Sigmoid colon (tissue), 7 donors: ENCODE results near the gene GPR75. TPM values are rescaled to one million over a fixed set of nuclear protein-coding genes. Genes with fewer than 3 reads are reported as not detected.

Experiments
- DNase-seq: peaks from one replicate; pipeline ENCODE4 v3.0.0-alpha.2; 2019
- H3K27ac ChIP-seq, 4 donors: fragments of 200-600 bp; sonication (generic); one replicate each; pipeline ENCODE4 v1.5.1; 2016 to 2019; ENCODE audit warnings: mild to moderate bottlenecking in 1 of 4
- H3K27me3 ChIP-seq, 3 donors: fragments of 200-600 bp; sonication (generic); one replicate each; pipeline ENCODE4 v1.5.1; 2019; ENCODE audit warnings: mild to moderate bottlenecking in 1 of 3
- H3K36me3 ChIP-seq, 4 donors: fragments of 200-600 bp; sonication (generic); one replicate each; pipeline ENCODE4 v1.5.1; 2016 to 2019
- H3K4me1 ChIP-seq, 4 donors: fragments of 200-600 bp; sonication (generic); one replicate each; pipeline ENCODE4 v1.5.1; 2017 to 2019
- H3K4me3 ChIP-seq, 4 donors: fragments of 200-600 bp; sonication (generic); one replicate each; pipeline ENCODE4 v1.5.1; 2017 to 2019; ENCODE audit warnings: mild to moderate bottlenecking in 2 of 4, moderate library complexity in 1 of 4
- H3K9me3 ChIP-seq, 4 donors: fragments of 200-600 bp in 3 of 4; sonication (generic) in 3 of 4; one replicate each; pipeline versions ENCODE4 v1.5.1 to v1.6.1; 2013 to 2019
- EP300 ChIP-seq, 4 donors: sonication (generic); formaldehyde crosslinking; IDR thresholded peaks; one replicate each; pipeline ENCODE4 v1.6.1; 2017; ENCODE audit warnings: antibody characterized with exemption in 4 of 4
- POLR2A ChIP-seq, 2 donors: fragments of 450-650 bp; IDR thresholded peaks; one replicate each; pipeline ENCODE4 v1.6.1; 2016; ENCODE audit warnings: antibody characterized with exemption in 2 of 2, mild to moderate bottlenecking in 2 of 2, moderate library complexity in 2 of 2
- POLR2AphosphoS5 ChIP-seq, 4 donors: sonication (generic); formaldehyde crosslinking; IDR thresholded peaks; one replicate each; pipeline ENCODE4 v1.6.1; 2017; ENCODE audit warnings: antibody characterized with exemption in 4 of 4
- WGBS, 2 donors: extraction: QIAGEN DNeasy Blood & Tissue Kit; methylation state at CpG; one replicate each; pipeline ENCODE4 v1.1.7; 2013; 5-methylcytosine and 5-hydroxymethylcytosine counted together
- intact Hi-C: fragments of 100-400 bp; cut with DNase I; formaldehyde crosslinking; loops from one replicate; pipeline ENCODE4 v1.15.1; 2023
- polyA plus RNA-seq, 3 donors: library from polyadenylated mRNA; stranded (reverse); fragments of 200-250 nt; gene quantifications; one replicate each; pipeline ENCODE4 v1.2.3, GENCODE V29; 2013
- total RNA-seq, 4 donors: library from RNA; depleted of rRNA; stranded (reverse); fragments of >200 nt; gene quantifications; one replicate each; pipeline ENCODE4 v1.1.0, GENCODE V29; 2016
- TF ChIP-seq, protein P1 (sequence below), 4 experiments: fragments of 450-650 bp in 3 of 4; fragments of 200-600 bp in 1 of 4; IDR thresholded peaks; one replicate each; pipeline ENCODE4 v1.5.1; 2016 to 2019; ENCODE audit warnings: antibody characterized with exemption in 4 of 4, mild to moderate bottlenecking in 3 of 4, moderate library complexity in 2 of 4
- donor health status: healthy with polysubstance abuse.
- donor health status: Bipolar disorder and iron deficiency.
- donor health status: healthy.

GPR75 gene
- total and polyA plus RNA-seq, 7 donors: 1.3 to 6.4 (median 2.2) TPM; not detected in 2

DNA sequence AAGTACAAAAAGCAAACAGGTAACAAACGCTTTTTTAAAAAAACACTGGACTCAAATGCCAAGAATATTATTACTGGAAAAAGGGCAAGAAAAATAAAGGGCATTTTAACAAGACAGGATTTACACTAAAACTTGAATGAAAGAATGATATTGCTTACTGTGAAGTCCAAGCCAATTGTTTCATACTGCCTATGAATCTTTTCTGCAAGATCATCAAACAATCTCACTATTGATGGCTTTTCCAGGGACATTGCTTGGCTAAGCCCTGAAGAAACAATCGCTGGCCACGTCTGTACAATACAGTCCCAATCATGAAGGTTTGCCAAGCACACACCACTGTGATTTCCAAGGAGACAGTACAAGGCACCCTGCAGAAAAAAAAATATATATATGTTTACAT, 41.4 kb upstream of the GPR75 start:
- no peak for TF ChIP-seq EP300 (IDR thresholded peaks at IDR 0.05)
- TF ChIP-seq, protein P1, sequence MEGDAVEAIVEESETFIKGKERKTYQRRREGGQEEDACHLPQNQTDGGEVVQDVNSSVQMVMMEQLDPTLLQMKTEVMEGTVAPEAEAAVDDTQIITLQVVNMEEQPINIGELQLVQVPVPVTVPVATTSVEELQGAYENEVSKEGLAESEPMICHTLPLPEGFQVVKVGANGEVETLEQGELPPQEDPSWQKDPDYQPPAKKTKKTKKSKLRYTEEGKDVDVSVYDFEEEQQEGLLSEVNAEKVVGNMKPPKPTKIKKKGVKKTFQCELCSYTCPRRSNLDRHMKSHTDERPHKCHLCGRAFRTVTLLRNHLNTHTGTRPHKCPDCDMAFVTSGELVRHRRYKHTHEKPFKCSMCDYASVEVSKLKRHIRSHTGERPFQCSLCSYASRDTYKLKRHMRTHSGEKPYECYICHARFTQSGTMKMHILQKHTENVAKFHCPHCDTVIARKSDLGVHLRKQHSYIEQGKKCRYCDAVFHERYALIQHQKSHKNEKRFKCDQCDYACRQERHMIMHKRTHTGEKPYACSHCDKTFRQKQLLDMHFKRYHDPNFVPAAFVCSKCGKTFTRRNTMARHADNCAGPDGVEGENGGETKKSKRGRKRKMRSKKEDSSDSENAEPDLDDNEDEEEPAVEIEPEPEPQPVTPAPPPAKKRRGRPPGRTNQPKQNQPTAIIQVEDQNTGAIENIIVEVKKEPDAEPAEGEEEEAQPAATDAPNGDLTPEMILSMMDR (IDR thresholded peaks at IDR 0.05): no peak
- no peak for TF ChIP-seq POLR2AphosphoS5 (IDR thresholded peaks at IDR 0.05)
- no peak for TF ChIP-seq POLR2A (IDR thresholded peaks at IDR 0.05)
- no peaks in the 10 kb centered on the region for H3K9me3 ChIP-seq
- peaks cover 14 to 100% (median 63%) of the 10 kb centered on the region in 4 donors for H3K36me3 ChIP-seq
- H3K27ac ChIP-seq: no peak overlapping the region
- 92 to 93% methylated on average over 3 of the region's 3 CpGs for WGBS, 2 donors
- intact Hi-C loops: no loop called here
- no peaks in the 10 kb centered on the region for H3K4me1 ChIP-seq
- H3K27me3 ChIP-seq: no peaks in the 10 kb centered on the region
- DNase-seq: no peak
- no peak overlapping the region for H3K4me3 ChIP-seq

GRCh38 chr2:53896864-53897263, 37.1 kb upstream of the GPR75 start:
- intact Hi-C loops: no loop called here
- Histone ChIP-seq H3K27ac (no peak overlapping the region), H3K36me3 (peaks cover 21 to 100% (median 58%) of the 10 kb centered on the region in 4 donors), H3K9me3 (no peaks in the 10 kb centered on the region), H3K27me3 (no peaks in the 10 kb centered on the region), H3K4me1 (no peaks in the 10 kb centered on the region), H3K4me3 (no peak overlapping the region)
- no peak for DNase-seq
- WGBS, 2 donors: 59 to 81% methylated on average over 3 of the region's 3 CpGs
- TF ChIP-seq, protein P1 (IDR thresholded peaks at IDR 0.05): no peak
- TF ChIP-seq POLR2AphosphoS5 (IDR thresholded peaks at IDR 0.05) (no peak), POLR2A (IDR thresholded peaks at IDR 0.05) (no peak), EP300 (IDR thresholded peaks at IDR 0.05) (no peak)

DNA sequence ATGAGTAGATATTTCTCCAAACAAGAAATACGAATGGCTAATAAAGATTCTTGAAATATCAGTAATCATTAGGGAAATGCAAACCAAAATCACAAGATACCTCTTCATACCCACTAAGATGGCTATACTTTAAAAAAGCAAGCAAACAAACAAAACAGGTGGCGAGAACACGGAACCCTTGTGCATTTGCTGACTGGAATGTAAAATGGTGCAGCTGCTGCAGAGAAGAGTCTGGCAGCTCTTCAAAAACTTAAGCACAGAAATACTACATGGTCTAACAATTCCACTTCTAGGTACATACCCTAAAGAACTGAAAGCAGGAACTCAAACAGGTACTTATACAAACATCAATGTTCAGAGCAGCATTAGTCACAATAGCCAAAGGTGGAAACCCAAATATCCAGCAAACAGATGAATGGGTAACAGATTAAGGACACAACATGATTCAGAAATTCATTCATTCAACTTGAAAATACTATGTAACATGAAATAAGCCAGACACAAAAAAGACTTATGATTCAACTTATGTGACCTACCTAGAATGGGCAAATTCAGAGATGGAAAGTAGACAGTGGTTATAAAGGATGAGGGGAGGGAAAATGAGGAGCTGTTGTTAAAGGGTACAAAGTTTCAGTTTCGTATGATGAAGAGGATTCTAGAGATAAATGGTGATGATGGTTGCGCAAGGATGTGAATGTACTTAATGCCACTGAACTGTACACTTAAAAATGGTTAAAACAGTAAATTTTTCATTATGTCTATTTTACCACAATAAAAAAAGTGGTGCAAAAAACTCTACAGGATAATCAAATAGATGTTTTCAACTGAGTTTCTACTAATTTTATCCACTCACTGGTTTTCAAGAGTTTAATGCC, 26.9 kb upstream of the GPR75 start:
- no peak overlapping the region for H3K27ac ChIP-seq
- no peak for TF ChIP-seq EP300 (IDR thresholded peaks at IDR 0.05)
- TF ChIP-seq, protein P1 (IDR thresholded peaks at IDR 0.05): no peak
- TF ChIP-seq POLR2AphosphoS5 (IDR thresholded peaks at IDR 0.05): no peak
- TF ChIP-seq POLR2A (IDR thresholded peaks at IDR 0.05): no peak
- intact Hi-C loops: no loop called here
- no peaks in the 10 kb centered on the region for H3K27me3 ChIP-seq
- H3K36me3 ChIP-seq: peaks cover 30 to 98% (median 51%) of the 10 kb centered on the region in 4 donors
- H3K4me3 ChIP-seq: no peak overlapping the region
- 94% methylated on average over 5 of the region's 5 CpGs for WGBS, 2 donors
- no peaks in the 10 kb centered on the region for H3K9me3 ChIP-seq
- DNase-seq: no peak
- H3K4me1 ChIP-seq: no peaks in the 10 kb centered on the region

GRCh38 chr2:53884883-53885282, 25.1 kb upstream of the GPR75 start:
- Histone ChIP-seq H3K4me1 (no peaks in the 10 kb centered on the region), H3K27ac (no peak overlapping the region), H3K4me3 (no peak overlapping the region), H3K36me3 (peaks cover 21 to 97% (median 38%) of the 10 kb centered on the region in 4 donors), H3K27me3 (no peaks in the 10 kb centered on the region), H3K9me3 (no peaks in the 10 kb centered on the region)
- DNase-seq: no peak
- no peak for TF ChIP-seq POLR2AphosphoS5 (IDR thresholded peaks at IDR 0.05)
- TF ChIP-seq EP300 (IDR thresholded peaks at IDR 0.05): no peak
- no peak for TF ChIP-seq POLR2A (IDR thresholded peaks at IDR 0.05)
- TF ChIP-seq, protein P1 (IDR thresholded peaks at IDR 0.05): no peak
- intact Hi-C loops: no loop called here
- WGBS, 2 donors: 89 to 92% methylated on average over 1 of the region's 1 CpG
